Tibial nerve (tissue), 4 donors: ENCODE results near the gene OR6C6. TPM values are rescaled to one million over a fixed set of nuclear protein-coding genes. Genes with fewer than 3 reads are reported as not detected.

ENCODE experiments used
- DNase-seq, 2 donors: peaks; one replicate each; pipeline ENCODE4 v3.0.0-alpha.2; 2019; ENCODE audit warnings: low spot score in 2 of 2
- H3K27ac ChIP-seq, 4 donors: fragments of 200-600 bp; sonication (generic) in 3 of 4; one replicate each; pipeline ENCODE4 v1.5.1; 2017 to 2019; ENCODE audit warnings: mild to moderate bottlenecking in 1 of 4
- H3K27me3 ChIP-seq, 2 donors: fragments of 200-600 bp; sonication (generic) in 1 of 2; one replicate each; pipeline versions ENCODE4 v1.5.1 to v1.6.0; 2017 to 2019
- H3K36me3 ChIP-seq, 3 donors: fragments of 200-600 bp; sonication (generic); one replicate each; pipeline ENCODE4 v1.5.1; 2018 to 2019
- H3K4me1 ChIP-seq, 4 donors: fragments of 200-600 bp; sonication (generic) in 3 of 4; one replicate each; pipeline ENCODE4 v1.5.1; 2017 to 2019
- H3K4me3 ChIP-seq, 4 donors: fragments of 200-600 bp; sonication (generic) in 3 of 4; one replicate each; pipeline ENCODE4 v1.5.1; 2017 to 2019; ENCODE audit warnings: mild to moderate bottlenecking in 1 of 4, moderate library complexity in 1 of 4
- H3K9me3 ChIP-seq, 4 donors: fragments of 200-600 bp; sonication (generic) in 3 of 4; one replicate each; pipeline ENCODE4 v1.5.1; 2017 to 2019
- EP300 ChIP-seq, 2 donors: sonication (generic); formaldehyde crosslinking; IDR thresholded peaks; one replicate each; pipeline ENCODE4 v1.6.1; 2017; ENCODE audit warnings: antibody characterized with exemption in 2 of 2, mild to moderate bottlenecking in 1 of 2
- POLR2A ChIP-seq, 2 donors: fragments of 450-650 bp; IDR thresholded peaks; one replicate each; pipeline ENCODE4 v1.6.1; 2017; ENCODE audit warnings: antibody characterized with exemption in 2 of 2, mild to moderate bottlenecking in 2 of 2, moderate library complexity in 2 of 2
- WGBS, 2 donors: methylation state at CpG; one replicate each; pipeline ENCODE4 v1.1.5; 2018; 5-methylcytosine and 5-hydroxymethylcytosine counted together
- total RNA-seq, 4 donors: library from RNA; depleted of rRNA; stranded (reverse); fragments of >200 nt; gene quantifications; one replicate each; pipeline ENCODE4 v1.1.0, GENCODE V29; 2016
- TF ChIP-seq, protein P1 (sequence below), 5 experiments: fragments of 200-600 bp in 3 of 5; fragments of 450-650 bp in 2 of 5; sonication (generic) in 3 of 5; IDR thresholded peaks; one replicate each; pipeline ENCODE4 v1.5.1; 2016 to 2019; ENCODE audit warnings: antibody characterized with exemption in 5 of 5, mild to moderate bottlenecking in 3 of 5, moderate library complexity in 2 of 5

Gene OR6C6
- total RNA-seq, 4 donors from 2014 or later: not detected

DNA sequence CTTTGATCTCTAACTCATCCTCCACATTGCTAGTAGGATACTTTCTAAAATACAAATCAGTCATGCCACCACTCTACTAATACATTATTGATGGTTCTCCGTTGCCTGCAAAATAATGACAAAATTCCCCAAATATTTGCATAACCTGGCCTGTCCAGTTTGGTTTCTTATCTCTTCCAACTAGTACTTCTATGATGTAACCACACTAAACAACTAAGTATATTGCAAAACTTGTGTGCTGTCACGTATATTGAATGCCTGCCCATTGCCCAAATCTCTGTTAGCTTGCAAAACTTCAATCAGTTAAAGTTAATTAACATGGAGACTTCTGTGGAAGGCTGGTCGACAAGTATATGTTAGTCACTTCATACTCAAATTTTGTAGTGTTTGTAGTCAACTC is 45.4 kb downstream of the OR6C6 start:
- no peak for DNase-seq
- Histone ChIP-seq H3K4me3 (no peak overlapping the region), H3K4me1 (no peaks in the 10 kb centered on the region), H3K27ac (no peak overlapping the region), H3K36me3 (no peaks in the 10 kb centered on the region), H3K9me3 (no peaks in the 10 kb centered on the region), H3K27me3 (no peaks in the 10 kb centered on the region)
- TF ChIP-seq, protein P1, sequence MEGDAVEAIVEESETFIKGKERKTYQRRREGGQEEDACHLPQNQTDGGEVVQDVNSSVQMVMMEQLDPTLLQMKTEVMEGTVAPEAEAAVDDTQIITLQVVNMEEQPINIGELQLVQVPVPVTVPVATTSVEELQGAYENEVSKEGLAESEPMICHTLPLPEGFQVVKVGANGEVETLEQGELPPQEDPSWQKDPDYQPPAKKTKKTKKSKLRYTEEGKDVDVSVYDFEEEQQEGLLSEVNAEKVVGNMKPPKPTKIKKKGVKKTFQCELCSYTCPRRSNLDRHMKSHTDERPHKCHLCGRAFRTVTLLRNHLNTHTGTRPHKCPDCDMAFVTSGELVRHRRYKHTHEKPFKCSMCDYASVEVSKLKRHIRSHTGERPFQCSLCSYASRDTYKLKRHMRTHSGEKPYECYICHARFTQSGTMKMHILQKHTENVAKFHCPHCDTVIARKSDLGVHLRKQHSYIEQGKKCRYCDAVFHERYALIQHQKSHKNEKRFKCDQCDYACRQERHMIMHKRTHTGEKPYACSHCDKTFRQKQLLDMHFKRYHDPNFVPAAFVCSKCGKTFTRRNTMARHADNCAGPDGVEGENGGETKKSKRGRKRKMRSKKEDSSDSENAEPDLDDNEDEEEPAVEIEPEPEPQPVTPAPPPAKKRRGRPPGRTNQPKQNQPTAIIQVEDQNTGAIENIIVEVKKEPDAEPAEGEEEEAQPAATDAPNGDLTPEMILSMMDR (IDR thresholded peaks at IDR 0.05): no peak
- no peak for TF ChIP-seq EP300 (IDR thresholded peaks at IDR 0.05)
- no peak for TF ChIP-seq POLR2A (IDR thresholded peaks at IDR 0.05)
- 66 to 80% methylated on average over 3 of the region's 3 CpGs for WGBS, 2 donors

DNA sequence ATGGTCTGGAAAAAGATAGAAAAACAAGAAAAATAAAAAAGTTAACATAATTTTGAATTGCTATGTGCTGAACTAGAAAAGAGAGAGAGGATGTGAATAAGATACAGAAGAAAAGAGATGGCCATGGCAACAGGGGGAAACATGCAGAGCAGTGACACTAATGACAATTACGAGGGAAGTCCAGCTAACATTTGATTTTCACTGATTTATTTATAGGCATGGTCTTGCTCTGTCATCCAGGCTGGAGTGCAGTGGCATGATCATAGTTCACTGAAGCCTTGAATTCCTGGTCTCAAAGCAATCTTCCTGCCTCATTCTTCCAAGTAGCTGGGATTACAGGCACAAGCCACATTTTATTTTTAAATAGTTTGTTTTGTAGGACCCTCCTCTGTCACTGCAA is 50.2 kb downstream of the OR6C6 start:
- Histone ChIP-seq H3K27me3 (no peaks in the 10 kb centered on the region), H3K4me3 (no peak overlapping the region), H3K9me3 (no peaks in the 10 kb centered on the region), H3K4me1 (no peaks in the 10 kb centered on the region), H3K36me3 (no peaks in the 10 kb centered on the region), H3K27ac (no peak overlapping the region)
- no peak for DNase-seq
- no peak for TF ChIP-seq POLR2A (IDR thresholded peaks at IDR 0.05)
- TF ChIP-seq, protein P1 (IDR thresholded peaks at IDR 0.05): no peak
- TF ChIP-seq EP300 (IDR thresholded peaks at IDR 0.05): no peak
- 41 to 52% methylated on average over 1 of the region's 1 CpG for WGBS, 2 donors

DNA sequence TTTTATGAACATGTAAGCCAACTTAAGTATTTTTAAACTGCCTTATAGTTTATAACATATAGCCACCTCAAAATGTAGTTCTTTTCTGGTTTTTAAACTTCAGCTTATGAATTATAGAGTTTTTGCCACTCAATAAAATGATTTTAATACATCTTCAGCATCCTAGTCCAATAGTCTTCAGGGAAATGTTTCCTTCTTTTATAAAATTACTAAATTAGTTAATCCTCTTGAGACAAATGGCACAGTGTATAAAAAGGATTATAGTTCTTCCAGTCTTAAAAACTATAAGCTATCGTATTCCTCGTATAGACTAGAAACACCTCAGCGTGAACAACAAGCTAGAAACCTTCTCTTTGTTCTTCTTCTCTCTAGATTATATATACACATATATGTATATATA is 52.1 kb downstream of the OR6C6 start, which contains the start of gene OR6C74:
OR6C74 (plus strand) TSS at position 301 of the 400 bp plus-strand sequence. CDS start 2,679 bp downstream, outside the sequence.
- WGBS, 2 donors: 92 to 96% methylated on average over 3 of the region's 3 CpGs
- Histone ChIP-seq H3K27ac (no peak within 1 kb of the TSS), H3K9me3 (no peaks in the 10 kb centered on the region), H3K27me3 (no peaks in the 10 kb centered on the region), H3K4me1 (no peaks in the 10 kb centered on the region), H3K4me3 (no peak within 1 kb of the TSS), H3K36me3 (no peaks in the 10 kb centered on the region)
- TF ChIP-seq EP300 (IDR thresholded peaks at IDR 0.05): no peak
- TF ChIP-seq, protein P1 (IDR thresholded peaks at IDR 0.05): no peak
- no peak for TF ChIP-seq POLR2A (IDR thresholded peaks at IDR 0.05)
- no peak for DNase-seq

Other genes starting within 250 kb of the OR6C6 start
- not detected for gene OR9K2, start 170.2 kb downstream of the OR6C6 start, total RNA-seq
- not detected for gene OR10A7, start 75.5 kb downstream of the OR6C6 start, total RNA-seq
- gene OR6C74, start 52.0 kb downstream of the OR6C6 start, total RNA-seq: not detected
- not detected for gene OR6C1, start 17.8 kb upstream of the OR6C6 start, total RNA-seq
- not detected for gene OR6C3, start 34.2 kb upstream of the OR6C6 start, total RNA-seq
- gene OR6C75, start 66.4 kb upstream of the OR6C6 start, total RNA-seq: not detected
- gene OR6C65, start 104.0 kb upstream of the OR6C6 start, total RNA-seq: not detected
- gene OR6C76, start 129.7 kb upstream of the OR6C6 start, total RNA-seq: not detected
- gene OR6C2, start 147.5 kb upstream of the OR6C6 start, total RNA-seq: not detected
- gene OR6C70, start 173.6 kb upstream of the OR6C6 start, total RNA-seq: not detected
- not detected for gene OR6C68, start 195.8 kb upstream of the OR6C6 start, total RNA-seq